SK-N-MC (cell line): Measurements from ENCODE around the gene LRP3.

Experiments
- EZH2 ChIP-seq: fragments of 200-600 bp; sonication (generic); IDR thresholded peaks from one replicate; pipeline ENCODE4 v1.6.1; 2017; ENCODE audit warnings: antibody characterized with exemption
- FOXP2 ChIP-seq: optimal IDR thresholded peaks from 2 replicates; pipeline ENCODE3; 2011; ENCODE audit warnings: mild to moderate bottlenecking, moderate library complexity; ENCODE audit not compliant: insufficient read depth; ENCODE audit errors: extremely low read length, control extremely low read depth
- POLR2AphosphoS5 ChIP-seq: IDR thresholded peaks from 2 replicates; pipeline ENCODE4 v1.6.1; 2012; ENCODE audit warnings: mild to moderate bottlenecking, low read depth, low read length, borderline replicate concordance

- no peak for TF ChIP-seq POLR2AphosphoS5
- no peak for TF ChIP-seq EZH2
- TF ChIP-seq FOXP2, result no peak
These were observed 56.4 kb downstream of the LRP3 start for GRCh38 chr19:33250500-33250899.
